OCI-M2 (cell line): ENCODE results near the gene FADD.
"Not testable (repeated sequence)": the region's sequence is repeated elsewhere in the genome, so short reads cannot be mapped to it uniquely, and the experiment has no call there.

ENCODE experiments used
- DNase-seq: peaks from one replicate; lab custom pipeline; 2025; ENCODE audit not compliant: unreplicated experiment; lab: John Stamatoyannopoulos, UW

The FADD gene

DNA sequence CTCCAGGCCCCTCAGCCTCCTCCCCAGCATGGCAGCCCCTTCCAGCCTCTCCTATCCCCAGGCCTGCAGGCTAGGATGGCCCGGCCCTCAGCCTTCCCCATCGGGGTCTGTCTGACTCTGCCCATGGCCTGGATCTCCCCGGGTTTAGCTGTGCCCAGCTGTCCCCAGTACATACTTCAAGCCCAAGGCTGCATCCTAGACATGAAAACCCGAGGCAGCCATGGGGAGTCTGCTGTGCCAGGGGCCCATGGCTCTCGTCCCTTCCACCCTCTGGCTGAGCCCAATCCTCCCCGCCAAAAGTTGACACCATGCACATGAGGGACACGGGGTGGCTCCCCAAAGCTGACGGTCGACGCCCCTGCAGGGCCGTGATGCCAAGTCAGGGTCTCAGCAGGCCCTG lies 22.2 kb upstream of the FADD start:
- DNase-seq = no peak

DNA sequence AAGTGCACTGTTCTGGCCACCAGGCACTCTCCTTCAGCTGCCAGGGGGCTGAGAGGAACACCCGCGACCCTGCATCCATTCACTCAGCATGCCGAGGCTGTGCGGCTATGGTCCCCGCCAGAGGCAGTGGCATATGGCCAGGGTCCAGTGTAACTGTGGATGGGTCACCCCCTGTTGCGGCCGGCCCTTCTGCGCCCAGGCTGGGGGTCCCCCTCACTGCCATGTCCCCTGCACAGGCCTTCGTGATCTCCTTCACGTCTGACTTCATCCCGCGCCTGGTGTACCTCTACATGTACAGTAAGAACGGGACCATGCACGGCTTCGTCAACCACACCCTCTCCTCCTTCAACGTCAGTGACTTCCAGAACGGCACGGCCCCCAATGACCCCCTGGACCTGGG lies 20.8 kb upstream of the FADD start:
- no peak for DNase-seq

DNA sequence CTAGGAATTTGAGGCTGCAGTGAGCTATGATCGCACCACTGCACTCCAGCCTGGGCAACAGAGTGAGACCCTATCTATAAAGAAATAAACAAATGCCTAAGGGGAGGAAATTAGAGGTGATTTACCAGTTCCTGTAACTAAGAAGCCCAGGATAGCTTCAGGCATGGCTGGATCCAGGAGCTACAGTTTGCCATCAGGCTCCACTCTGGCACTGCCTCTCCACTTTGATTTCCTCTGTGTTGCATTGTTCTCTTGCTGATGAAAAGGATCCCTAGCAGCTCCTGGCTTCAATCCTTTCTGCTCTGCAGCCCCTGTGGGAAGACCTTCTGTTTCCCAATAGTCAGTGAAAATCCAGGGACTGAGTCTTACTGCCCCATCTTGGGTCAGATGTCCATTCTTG lies 20.1 kb upstream of the FADD start:
- DNase-seq = no peak

DNA sequence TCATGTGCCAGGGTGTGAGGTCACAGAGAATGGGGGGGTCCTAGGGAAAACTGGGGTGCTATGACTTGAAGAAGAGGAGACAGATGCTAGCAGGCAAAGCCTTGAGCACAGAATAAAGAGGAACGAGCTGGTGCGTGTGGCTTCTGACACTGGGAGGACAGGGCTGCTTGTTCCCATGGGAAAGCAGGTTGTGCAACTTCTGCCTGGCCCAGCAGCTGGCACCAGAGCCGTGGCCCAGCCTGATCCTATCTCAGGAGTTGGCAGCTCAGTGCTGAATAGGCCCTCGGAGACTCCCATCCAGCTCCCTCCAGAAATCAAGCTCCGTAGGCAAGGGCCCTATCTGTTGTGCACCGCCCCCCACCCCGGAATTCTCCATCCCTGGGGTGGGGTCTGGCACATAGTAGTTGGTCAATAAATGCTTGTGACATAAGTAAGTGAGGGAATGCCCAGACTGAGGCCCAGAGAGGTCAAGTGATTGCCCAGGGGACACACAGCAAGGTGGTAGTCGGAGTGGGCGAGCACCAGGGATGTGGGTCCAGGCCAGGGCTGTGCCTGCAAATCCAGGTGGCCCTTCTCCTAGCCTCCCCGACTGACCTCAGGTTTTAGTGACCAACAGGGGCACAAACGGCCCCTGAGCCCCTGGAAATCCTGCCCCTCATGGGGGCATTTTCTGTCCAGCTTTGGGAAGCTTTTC lies 19.5 kb upstream of the FADD start:
- DNase-seq = no peak

DNA sequence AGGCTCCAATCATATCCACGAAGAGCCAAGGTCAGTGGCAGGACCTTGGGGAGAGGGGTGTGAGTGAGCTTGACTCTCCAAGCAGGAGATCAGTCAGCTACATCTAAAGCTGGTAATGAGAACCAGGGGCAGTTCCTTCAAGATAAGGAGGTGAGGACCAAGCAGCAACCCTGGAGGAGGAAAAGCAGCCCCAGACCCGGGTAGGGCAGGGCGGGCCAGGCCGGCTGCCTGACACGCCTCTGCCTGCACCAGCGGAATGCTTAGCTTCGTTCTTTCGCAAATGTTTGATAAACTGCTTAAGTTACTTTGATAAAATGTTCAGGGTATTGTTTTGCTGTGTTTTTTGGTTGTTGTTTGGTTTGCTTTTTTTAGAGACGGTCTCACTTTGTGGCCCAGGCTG lies 18.7 kb upstream of the FADD start:
- DNase-seq = no peak

DNA sequence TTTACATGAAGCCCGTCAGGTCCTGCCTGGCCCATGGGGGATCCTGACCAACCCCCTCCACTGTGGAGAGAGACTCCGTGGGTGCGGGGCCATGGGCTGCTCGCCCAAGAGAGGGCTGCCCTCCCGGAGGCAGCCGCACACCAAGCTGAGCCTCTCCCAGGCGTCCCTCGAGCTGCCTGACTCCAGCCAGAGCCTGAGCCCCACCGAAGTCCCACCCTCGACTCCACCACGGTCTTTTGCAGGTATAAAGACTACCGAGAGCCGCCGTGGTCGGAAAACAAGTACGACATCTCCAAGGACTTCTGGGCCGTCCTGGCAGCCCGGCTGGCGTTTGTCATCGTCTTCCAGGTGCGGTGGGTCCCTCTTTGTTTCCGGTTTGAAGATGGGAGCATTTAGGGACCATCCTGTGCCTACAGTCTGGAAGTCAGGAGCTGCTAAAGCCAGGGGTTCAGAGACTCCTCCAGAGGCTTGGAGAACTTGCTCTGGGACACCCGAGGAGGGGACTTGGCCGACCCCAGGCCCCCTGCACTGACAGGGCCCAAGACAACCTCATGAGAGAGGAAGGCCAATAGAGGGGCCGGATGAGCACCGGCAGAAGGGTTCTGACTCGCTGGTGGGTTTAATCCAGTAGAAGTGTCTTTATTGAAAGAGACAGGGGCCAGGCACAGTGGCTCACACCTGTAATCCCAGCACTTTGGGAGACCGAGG lies 17.6 kb upstream of the FADD start:
- no peak for DNase-seq

DNA sequence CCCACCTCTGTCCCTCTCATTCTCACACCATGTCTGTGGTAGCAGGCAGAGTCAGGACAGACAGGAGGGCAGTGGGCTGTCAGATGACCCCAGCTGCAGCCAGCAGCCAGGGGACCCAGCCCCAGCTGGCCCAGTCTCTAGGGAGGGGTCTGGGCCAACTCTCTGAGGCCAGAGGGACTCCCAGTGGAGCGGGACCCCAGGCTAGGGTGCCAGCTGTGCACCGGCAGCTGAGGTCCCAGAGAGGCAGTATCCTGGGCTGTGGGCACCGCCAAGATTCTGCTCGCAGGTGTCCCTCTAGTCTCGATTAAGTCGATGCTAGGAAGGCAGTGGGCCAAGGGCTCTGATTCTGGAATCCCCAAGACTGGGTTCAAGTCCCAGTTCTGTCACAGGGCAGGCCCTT lies 16.7 kb upstream of the FADD start:
- DNase-seq = no peak

DNA sequence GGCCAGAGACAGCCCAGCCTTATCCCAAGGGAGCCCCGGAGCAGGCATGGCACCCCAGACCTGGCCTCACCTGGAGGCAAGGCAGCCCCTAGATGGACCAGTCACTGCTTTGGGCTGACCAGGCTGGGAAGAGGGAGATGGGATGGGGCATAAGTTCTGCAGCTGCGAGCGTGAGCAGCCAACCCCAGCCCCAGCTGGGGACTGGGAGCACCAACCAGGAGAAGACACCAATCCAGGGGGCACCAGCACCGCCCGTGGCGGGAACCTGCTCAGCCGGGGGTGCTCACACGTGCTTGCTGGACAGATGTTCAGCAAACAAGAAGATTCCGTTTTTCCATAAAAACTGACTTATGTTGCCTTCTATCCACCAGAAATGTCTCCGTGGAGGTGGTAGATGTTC lies 16.2 kb upstream of the FADD start:
- no peak for DNase-seq

DNA sequence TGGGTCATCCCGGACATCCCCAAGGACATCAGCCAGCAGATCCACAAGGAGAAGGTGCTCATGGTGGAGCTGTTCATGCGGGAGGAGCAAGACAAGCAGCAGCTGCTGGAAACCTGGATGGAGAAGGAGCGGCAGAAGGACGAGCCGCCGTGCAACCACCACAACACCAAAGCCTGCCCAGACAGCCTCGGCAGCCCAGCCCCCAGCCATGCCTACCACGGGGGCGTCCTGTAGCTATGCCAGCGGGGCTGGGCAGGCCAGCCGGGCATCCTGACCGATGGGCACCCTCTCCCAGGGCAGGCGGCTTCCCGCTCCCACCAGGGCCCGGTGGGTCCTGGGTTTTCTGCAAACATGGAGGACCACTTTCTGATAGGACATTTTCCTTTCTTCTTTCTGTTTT lies 15.3 kb upstream of the FADD start:
- DNase-seq = no peak

DNA sequence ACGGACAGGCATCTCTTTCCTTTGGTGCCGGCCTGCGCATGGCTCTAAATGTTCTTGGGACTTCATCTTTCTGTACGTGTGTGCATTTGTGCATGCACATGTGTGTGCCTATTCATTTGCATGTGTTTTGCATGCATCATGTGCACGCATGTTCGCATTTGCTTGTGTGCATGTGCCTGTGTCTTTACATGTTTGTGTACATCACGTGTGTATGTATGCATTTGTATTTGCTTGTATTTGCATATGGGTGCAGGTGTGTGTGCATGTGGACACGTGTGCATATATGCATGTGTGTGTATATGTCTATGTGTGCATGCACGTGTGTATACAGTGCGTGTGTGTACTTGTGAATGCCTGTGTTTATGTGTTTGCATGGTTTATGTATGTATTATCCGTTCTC lies 13.5 kb upstream of the FADD start:
- no peak for DNase-seq

DNA sequence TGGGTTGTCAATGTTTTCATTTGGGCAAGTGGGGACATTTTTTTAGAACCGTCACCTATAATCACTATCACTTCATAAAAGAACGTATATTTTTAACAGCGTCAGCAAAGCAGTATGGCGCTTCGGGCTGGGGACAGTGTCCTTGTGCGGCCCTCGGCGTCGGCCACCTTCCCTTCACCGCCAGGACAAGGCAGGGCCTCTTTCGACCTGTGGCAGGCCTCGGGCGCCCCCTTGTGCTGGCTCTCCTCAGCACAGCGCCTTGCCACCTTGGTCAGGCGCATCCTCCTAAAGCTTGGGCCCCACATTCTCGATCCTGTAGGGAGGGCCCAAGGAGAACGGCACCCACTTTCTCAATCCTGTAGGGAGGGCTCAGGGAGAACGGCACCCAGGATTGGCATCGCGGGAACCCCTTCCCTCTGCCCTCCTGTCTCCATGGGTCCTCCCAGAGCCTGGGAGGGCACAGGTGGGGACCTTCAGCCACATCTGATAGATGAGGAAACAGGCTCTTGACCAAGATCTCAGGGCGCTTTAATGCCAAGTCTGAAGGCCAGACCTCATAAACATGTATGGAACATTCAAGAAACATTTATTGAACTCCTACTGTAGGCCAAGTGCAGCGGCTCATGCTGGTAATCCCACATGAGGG lies 11.5 kb upstream of the FADD start:
- no peak for DNase-seq

DNA sequence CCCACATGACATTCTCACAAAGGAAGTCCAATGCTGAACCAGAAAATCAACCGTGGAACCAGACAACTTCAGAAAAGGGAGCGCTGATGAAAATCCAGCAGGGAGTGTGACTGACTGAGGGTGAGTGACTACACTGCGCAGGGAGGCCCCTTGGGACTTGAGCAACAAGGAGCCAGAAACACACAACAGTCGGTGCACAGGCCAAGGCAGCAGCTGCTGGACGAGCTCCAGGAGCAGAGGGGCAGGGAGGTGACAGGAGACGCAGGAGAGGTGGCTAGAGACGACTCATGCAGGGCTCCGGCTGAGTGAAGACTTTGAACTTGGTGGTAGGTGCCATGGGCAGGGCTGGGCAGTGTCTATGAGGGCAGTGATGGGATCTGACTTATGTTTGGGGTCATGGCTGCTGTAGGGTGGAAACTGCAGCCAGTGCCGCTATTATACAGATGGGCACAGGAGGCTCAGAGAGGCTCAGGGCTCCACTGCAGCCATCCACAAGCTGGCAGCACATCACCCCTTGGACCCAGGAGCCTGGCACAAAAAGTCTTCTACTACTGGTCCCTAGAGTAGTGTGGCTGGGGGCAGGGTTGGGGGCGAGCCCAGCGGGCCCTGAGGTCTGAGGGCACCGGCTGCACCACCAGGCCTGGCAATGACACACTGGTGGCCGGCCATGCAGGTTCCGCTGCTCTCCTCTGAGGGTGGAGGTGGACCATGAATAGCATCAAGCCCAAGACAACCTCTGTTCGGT lies 10.3 kb upstream of the FADD start:
- DNase-seq = no peak

DNA sequence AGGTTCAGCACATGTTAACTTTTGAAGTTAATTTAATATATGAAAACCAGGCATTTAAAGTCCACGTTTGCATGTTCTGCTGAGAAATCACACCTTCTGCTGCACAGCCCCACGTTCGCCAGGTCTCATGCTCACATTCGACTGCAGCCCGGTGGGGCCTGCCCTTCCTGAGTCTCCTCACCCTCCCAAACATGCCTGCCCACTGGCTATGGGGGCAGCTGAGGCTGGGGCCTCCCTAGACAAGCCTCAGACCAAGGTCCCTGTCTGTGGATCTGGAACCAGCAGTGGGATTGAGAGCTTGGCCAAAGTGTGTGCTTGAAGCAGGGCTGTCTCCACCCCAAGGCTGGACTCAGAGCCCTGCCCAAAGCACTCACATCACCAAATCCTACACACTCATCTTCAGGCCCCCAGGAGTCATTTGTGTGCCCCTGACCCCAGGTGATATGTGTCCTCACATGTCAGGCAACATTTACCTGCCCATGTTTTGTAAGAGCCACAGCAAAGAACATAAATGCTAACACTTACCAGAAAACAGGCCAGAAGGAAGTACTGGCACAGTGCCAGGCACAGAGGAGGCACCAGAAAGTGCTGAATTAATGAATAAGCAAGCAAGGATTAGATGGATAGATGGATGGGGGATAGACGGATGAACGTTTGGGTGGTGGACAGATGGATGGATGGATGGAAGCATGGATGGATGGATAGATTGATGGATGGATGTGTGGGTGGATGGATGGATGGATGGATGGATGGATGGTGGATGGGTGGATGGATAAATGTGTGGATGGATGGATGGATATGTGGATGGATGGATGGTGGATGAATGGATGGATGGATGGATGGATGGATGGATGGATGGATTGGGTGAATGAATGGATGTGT lies 9.4 kb upstream of the FADD start:
- DNase-seq = no peak

DNA sequence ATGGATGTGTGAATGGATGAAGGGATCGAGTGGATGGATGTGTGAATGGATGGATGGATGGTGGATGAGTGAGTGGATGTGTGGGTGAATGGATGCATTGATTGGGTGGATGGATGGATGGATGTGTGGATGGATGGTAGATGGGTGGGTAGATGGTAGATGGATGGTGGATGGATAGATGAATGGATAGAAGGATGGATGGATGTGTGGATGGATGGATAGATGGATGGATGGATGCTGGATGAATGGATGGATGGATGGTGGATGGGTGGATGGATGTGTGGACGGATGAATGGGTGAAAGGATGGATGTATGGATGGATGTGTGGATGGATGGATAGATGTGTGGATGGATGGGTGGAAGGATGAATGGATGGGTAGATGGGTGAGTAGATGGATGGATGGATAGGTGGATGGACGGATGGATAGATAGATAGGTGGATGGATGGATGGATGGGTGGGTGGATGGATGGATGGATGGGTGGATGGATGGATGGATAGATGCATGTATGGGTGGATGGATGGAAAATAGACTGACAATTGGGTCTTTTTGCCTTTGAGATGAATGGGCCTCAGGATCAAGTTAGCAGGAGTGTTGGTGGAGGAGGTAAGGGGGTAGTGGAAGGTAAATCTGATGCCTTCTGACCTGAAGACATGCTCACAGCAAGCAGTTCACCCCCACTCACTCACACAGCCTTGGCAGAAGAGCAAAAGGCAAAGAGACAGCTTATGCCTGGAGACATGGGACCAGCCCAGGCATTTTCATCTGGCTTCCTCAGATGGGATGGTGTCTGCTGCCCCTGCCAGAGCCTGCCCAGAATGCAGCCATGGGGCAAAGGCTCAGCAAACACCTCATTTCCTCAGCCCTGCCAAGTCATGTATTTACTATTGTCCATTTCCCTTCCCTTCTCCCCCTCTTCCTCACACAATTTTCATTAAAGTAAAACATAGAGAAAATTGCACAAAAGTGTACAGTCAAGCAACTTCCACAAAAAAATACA lies 8.0 kb upstream of the FADD start:
- DNase-seq = no peak

DNA sequence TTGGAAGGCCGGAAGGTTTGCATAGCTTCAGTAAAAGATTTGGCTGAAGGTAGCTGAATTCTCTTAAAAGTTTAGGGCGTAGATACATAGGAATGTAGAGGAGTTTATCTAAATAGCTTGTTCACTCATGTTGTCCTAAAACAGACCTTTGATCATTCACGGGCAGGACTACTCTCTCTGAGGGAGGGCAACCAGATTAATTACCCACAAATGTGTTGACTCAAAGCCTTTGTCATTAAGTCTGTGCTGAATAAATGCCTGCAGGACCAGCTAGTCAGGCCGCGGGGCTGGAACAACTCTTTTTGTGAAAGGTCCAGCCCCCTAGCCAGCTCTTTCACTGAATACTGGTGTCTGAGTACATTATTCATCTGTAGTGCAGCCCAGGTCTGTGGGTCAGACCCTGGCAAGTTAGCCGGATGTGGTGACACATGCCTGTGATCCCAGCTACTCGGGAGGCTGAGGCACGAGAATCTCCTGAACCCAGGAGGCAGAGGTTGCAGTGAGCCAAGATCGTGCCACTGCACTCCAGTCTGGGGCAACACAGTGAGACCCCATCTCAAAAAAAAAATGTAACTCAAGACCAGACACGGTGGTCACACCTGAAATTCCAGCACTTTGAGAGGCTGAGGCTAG lies 2.8 kb upstream of the FADD start:
- DNase-seq = no peak

DNA sequence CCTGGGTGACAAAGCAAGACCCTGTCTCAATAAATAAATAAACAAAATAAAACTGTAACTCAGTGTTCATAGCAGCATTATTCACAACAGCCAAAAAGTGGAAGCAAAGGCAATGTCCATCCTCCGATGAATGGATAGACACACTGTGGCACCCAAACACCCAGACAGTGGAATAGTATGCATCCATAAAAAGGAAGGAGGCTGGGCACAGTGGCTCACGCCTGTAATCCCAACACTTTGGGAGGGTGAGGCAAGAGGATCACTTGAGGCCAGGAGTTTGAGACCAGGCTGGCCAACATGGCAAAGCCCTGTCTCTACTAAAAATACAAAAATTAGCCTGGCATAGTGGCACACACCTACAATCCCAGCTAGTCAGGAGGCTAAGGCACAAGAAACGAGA lies 2.0 kb upstream of the FADD start:
- DNase-seq = not testable (repeated sequence)

DNA sequence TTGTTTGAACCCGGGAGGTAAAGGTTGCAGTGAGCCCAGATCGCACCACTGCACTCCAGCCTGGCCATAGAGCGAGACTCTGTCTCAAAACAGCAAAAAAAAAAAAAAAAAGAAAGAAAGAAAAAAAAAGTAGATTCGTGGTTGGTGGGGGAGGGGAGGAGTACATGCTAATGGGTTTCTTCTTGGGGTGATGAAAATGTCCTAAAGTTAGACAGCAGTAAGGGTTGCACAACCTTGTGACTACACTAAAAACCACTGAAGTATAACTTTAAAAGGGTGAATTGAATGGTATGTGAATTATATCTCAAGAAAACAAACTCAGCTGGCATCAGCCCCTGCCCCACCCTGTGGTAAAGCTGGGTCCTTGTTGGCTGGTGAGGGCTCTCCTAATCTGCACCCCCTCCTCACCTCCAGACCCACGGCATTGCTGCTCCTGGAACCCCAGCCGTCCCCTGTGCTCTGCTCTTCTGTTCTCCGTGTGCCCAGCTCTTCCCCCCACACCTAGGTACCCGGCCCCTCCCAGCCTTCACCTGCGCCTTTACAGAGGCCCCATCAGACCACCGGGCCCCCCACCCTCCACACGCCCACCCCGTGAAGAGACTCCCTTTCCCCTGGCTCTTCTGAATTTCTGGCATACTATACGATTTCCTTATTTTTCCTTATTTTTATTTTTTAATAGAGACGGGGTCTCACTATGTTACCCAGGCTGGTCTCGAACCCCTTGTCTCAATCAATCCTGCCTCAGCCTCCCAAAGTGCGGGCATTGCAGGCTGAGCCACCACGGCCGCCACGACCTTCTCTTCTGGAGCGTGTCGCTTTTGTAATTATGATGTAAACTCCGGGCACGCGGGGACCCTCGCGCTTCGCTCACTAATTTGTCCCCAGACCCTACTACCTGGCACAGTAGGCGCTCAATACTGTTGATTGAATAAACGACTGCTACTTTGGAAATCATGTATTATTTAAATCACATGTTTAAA lies 924 bp upstream of the FADD start:
- DNase-seq = no peak
